Measurements from ENCODE around the gene AMPD3. TPM values are rescaled to one million over a fixed set of nuclear protein-coding genes. Genes with fewer than 3 reads are reported as not detected.

The AMPD3 gene
- total RNA-seq, 2 donors from 2014 or later = 21.6 to 28.8 TPM

DNA sequence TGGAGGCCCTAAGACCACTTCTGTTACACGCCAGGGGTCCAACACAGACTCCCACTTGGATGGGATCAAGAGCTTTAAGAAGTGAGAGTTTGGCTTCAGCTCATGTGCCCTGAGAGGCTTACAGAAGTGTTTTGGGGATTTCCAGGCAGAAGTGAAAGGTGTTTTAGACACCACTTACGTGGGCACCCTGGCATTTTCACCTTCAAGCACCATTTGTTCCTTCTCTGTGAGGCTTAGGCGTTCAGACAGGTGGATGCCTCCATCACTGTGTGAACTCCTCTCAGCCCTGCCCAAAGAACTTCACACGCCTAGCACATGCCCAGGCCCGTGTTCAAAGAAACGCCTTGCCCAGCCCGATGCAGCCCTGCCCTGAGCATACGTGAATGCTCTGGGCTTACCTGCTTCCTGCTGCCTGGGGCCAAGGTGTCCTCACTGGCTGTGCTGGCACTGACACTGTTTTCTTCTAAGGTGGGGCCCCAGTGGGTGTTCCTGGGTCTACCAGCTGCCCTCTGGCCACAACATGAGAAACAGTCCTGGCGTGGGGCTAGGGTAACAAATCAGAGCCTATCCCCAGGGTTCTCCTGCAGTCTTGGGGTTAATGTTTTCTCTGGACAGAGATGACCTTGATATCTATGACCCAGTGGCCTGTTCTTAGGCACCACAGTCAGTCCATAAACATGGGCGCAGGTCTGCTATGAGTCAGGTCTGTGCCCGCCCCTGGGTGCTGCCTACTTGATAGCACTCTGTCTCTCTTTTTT, 34.0 kb downstream of the AMPD3 start:
- Mint-ChIP-seq H3K27me3 (ENCODE audit: low read depth) (no peaks in the 10 kb centered on the region), H3K27ac (peak overlapping the region; percentile 45), H3K4me1 (ENCODE audit: low read depth) (peaks cover 30% of the 10 kb centered on the region), H3K9me3 (no peaks in the 10 kb centered on the region), H3K4me3 (peak overlapping the region in 1 of 2 donors; percentile 79), H3K36me3 (ENCODE audit: insufficient read depth in 2 of 2) (peaks cover 1 to 16% of the 10 kb centered on the region in 2 donors)
- peak; percentile 29 to 51 for ATAC-seq (replicated peaks in 1 of 2)
- DNase-seq = peak in 1 of 2 donors; percentile 5

DNA sequence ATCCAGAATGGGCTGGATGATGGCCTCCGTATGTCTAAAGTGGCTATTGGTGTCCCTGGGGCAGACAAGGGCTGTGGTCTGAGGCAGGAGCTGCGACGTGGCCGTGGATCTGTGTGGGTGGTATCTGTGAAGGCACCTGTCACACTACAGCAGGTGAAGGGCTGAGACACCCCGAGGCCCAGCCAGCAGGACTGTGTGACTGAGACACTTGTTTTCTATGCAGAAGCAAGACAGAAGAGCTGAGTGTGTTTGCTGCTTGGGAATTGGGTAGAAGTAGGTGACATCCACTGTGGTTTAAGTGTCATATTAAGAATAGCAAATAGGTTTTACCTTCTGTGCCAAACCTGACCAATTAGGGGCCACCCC, 35.0 kb downstream of the AMPD3 start:
- DNase-seq (no peak), ATAC-seq (replicated peaks in 1 of 2) (peak; percentile 52 to 61)
- Mint-ChIP-seq H3K4me3 (no peak overlapping the region), H3K9me3 (no peaks in the 10 kb centered on the region), H3K27ac (peak overlapping the region; percentile 24), H3K4me1 (ENCODE audit: low read depth) (peaks cover 30% of the 10 kb centered on the region), H3K36me3 (ENCODE audit: insufficient read depth in 2 of 2) (peaks cover 0 to 16% of the 10 kb centered on the region in 2 donors), H3K27me3 (ENCODE audit: low read depth) (no peaks in the 10 kb centered on the region)

DNA sequence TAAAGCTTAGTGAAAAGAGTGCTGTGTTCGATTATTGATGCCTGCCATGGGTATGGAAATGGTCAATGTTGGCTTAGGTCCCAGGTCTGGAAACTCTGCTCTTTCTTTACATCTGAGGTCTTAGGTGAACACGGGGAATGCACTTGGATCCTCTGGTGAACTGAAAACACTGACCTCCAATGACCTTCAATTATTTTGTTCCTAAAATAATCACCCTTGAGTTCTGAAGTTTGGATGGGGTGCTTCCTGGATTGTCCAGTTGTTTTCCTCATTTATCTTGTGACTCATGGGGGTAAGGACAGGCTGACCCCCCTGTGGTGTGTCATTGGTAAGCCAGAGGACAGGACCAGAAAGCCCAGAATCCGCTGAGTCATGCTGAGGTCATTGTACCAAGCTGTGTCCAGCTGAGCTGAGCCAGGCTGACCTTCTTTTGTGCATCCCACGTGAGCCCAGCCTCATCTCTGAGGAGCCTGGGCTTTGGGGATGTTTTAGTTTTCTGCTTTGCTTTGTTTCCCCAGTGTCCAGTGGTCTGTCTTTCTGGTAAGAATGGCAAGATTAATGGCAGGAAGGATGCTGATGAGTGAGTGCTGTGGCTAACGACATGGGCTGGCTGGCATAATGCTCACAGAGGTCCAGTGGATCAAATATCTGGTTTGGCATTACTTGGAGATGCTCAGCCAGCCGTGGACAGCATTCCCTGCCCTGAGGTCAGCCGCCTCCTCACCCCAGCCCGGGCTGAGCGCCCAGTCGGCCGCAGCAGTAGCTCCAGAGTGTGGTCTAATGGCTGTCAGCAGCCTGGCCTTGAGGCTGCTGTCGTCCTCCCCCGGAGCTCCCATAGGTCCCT, 35.6 kb downstream of the AMPD3 start:
- Mint-ChIP-seq H3K36me3 (ENCODE audit: insufficient read depth in 2 of 2) (peaks cover 0 to 16% of the 10 kb centered on the region in 2 donors), H3K4me1 (ENCODE audit: low read depth) (peaks cover 30% of the 10 kb centered on the region), H3K9me3 (no peaks in the 10 kb centered on the region), H3K4me3 (no peak overlapping the region), H3K27me3 (ENCODE audit: low read depth) (no peaks in the 10 kb centered on the region), H3K27ac (peak overlapping the region; percentile 24)
- DNase-seq (no peak), ATAC-seq (replicated peaks in 1 of 2) (no peak)

DNA sequence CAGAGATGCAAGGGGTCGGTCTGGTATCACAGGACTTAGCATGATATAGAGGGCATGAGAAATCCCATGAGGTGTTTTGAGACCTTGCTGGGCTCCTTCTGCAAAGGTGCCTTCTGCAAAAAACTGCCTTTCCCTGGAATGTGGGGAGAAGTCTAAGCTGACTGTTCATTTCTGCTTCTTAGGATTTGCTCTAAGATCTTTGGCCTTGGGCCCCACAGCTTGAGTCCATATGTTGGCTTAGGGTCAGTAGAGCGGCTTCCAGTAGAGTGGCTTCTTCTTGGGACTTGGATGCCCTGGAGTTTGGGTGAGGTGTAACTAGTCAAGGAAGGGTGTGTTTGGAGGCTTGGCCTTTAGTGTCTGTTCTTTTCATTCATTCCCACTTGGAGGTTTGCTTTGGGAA, 37.0 kb downstream of the AMPD3 start:
- ATAC-seq (replicated peaks in 1 of 2) (no peak), DNase-seq (no peak)
- Mint-ChIP-seq H3K4me1 (ENCODE audit: low read depth) (peaks cover 30% of the 10 kb centered on the region), H3K27me3 (ENCODE audit: low read depth) (no peaks in the 10 kb centered on the region), H3K9me3 (no peaks in the 10 kb centered on the region), H3K27ac (no peak overlapping the region), H3K36me3 (ENCODE audit: insufficient read depth in 2 of 2) (peaks cover 0 to 16% of the 10 kb centered on the region in 2 donors), H3K4me3 (no peak overlapping the region)

DNA sequence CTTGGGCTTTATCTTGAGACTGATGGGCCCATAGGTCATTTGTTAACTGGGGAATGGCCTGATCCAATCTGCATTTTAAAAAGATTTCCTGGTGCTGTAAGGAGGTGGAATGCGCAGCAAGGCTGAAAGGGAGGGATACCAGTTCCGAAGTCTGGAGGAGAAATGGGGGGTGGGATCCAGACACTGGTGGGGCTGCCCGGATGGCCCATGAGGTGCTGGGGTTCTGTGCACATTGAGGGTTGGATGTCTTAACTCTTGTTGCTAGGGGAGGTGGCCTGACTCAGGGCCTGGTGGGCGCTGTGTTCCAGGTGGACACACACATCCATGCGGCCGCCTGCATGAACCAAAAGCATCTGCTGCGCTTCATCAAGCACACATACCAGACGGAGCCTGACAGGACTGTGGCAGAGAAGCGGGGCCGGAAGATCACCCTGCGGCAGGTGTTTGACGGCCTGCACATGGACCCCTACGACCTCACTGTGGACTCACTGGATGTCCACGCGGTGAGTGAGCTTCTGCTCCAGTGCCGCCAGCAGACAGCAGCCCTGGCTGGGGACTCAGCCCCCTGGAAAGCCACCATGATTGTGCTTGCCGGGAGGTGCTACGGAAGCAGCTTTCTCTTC, 38.1 kb downstream of the AMPD3 start:
- no peaks in the 10 kb centered on the region for H3K9me3 Mint-ChIP-seq
- DNase-seq (no peak), ATAC-seq (replicated peaks in 1 of 2) (no peak)
- no peak overlapping the region for H3K4me3 Mint-ChIP-seq
- H3K27me3 Mint-ChIP-seq (ENCODE audit: low read depth) = no peaks in the 10 kb centered on the region
- H3K4me1 Mint-ChIP-seq (ENCODE audit: low read depth) = peaks cover 24% of the 10 kb centered on the region
- peaks cover 0 to 16% of the 10 kb centered on the region in 2 donors for H3K36me3 Mint-ChIP-seq (ENCODE audit: insufficient read depth in 2 of 2)
- no peak overlapping the region for H3K27ac Mint-ChIP-seq

DNA sequence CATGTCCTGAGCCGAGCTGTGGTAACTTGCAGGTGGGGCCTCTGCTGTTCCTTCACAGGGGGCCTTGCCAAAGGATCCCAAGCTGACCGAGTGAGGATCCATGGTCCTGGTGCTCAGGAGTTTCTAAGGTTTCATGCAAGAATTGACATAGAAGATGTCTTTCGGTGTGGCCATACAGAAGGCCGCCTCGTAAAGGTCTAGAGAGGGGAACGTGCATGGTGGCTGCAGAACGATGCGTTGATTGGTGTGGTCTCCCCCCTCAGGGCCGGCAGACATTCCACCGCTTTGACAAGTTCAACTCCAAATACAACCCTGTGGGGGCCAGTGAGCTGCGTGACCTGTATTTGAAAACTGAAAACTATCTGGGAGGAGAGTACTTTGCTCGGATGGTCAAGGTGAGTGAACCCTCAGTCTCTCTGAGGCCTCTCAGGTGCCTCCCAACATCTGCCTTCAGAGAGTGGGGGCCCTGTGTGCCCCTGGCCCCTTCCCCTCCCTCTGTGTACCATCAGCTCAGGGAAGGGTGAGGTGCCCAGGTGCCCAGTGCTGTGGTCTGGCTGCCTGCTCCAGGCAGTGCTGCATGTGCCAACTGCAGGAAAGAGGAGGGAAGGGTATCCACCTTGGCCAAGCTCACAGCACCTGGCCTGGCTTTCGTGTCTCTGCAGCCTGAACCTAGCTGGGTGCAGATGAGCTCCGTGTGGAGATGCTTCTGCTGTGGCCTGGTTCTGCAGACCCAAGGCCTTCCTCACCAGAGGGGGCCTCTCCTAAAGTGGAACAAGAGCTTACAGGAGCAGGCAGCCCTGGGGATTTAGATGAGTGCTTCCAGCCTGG, 39.8 kb downstream of the AMPD3 start:
- H3K27ac Mint-ChIP-seq = no peak overlapping the region
- H3K4me3 Mint-ChIP-seq = no peak overlapping the region
- ATAC-seq (replicated peaks in 1 of 2) (no peak), DNase-seq (no peak)
- peaks cover 0 to 15% of the 10 kb centered on the region in 2 donors for H3K36me3 Mint-ChIP-seq (ENCODE audit: insufficient read depth in 2 of 2)
- no peaks in the 10 kb centered on the region for H3K27me3 Mint-ChIP-seq (ENCODE audit: low read depth)
- H3K4me1 Mint-ChIP-seq (ENCODE audit: low read depth) = peaks cover 7% of the 10 kb centered on the region
- no peaks in the 10 kb centered on the region for H3K9me3 Mint-ChIP-seq

DNA sequence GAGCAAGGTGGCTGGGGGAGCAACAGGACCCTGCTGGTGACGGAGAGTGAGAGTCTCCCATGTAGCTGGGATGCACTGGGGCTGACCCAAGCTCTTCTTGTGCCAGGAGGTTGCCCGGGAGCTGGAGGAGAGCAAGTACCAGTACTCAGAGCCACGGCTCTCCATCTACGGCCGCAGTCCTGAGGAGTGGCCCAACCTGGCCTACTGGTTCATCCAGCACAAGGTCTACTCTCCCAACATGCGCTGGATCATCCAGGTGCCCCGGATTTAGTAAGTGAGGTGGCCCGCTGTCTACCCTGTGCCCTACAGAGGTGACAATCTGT, 40.4 kb downstream of the AMPD3 start:
- no peak for ATAC-seq (replicated peaks in 1 of 2)

DNA sequence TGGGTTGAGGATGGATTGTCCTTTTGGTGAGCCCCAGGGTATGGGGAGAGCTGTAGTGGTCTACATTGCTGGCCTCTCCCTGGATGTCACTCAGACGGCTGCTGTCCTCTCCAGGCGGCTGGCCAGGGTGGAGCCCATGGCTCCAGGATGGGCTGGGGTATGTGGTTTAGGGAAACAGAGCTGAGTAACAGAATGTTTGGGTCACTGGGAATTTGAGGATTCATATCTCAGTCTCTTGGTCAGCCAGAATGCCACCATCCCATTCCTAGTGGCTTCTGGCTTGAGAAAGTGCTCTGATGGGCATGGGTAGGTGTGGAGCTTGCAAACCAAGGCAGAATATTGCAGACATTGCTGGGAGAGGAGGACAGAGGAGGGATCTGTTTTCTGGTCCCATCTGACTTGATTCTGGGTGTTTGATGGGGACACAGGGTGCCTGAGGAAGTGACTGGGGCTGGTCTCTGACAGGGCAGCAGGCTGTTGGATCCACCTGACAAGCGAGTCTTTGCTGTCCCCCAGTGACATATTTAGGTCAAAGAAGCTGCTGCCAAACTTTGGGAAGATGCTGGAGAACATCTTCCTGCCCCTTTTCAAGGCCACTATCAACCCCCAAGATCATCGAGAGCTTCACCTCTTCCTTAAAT, 41.4 kb downstream of the AMPD3 start:
- Mint-ChIP-seq H3K4me3 (no peak overlapping the region), H3K4me1 (ENCODE audit: low read depth) (no peaks in the 10 kb centered on the region), H3K9me3 (no peaks in the 10 kb centered on the region), H3K27me3 (ENCODE audit: low read depth) (no peaks in the 10 kb centered on the region), H3K36me3 (ENCODE audit: insufficient read depth in 2 of 2) (peaks cover 6 to 9% of the 10 kb centered on the region in 2 donors), H3K27ac (peak overlapping the region; percentile 25)
- no peak for ATAC-seq (replicated peaks in 1 of 2)
- DNase-seq = no peak

More for the DNA sequence above, 40.4 kb downstream of the AMPD3 start:
- H3K4me3 Mint-ChIP-seq = no peak overlapping the region
- peaks cover 1% of the 10 kb centered on the region for H3K4me1 Mint-ChIP-seq (ENCODE audit: low read depth)
- H3K27ac Mint-ChIP-seq = no peak overlapping the region
- no peaks in the 10 kb centered on the region for H3K9me3 Mint-ChIP-seq
- no peaks in the 10 kb centered on the region for H3K27me3 Mint-ChIP-seq (ENCODE audit: low read depth)
- H3K36me3 Mint-ChIP-seq (ENCODE audit: insufficient read depth in 2 of 2) = peaks cover 4 to 11% of the 10 kb centered on the region in 2 donors
- DNase-seq = no peak

DNA sequence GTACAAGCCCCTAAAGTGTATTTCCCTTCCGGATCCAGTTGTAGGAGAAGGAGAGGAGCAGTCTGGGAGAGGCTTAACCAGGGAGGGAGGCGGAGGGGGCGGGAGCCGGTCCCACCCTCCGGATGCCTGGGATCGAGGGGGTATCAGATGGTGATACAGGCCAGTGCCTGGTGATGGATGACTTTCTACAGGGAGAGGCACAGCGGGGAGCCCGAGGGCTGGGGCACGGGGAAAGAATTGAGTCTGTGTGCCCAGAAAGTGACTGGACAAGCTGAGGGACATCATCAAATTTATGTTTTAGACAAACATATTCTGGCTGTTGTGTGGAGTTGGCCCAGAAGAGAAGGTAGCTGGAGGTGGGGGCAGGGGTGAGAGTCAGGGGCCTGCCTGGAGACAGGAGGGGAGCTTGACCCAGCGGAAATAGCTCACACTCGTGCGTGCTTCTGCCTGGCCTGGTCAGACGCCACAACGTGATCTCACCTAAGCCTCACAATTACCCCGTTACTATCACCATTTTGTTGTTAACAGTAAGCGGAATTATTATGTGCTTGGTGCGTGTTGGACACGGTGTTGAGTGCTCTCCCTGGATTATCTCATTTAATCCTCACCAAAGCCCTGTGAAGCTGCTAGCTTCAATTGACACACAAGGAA, 42.4 kb downstream of the AMPD3 start:
- Mint-ChIP-seq H3K36me3 (ENCODE audit: insufficient read depth in 2 of 2) (peaks cover 5 to 6% of the 10 kb centered on the region in 2 donors), H3K9me3 (no peaks in the 10 kb centered on the region), H3K4me1 (ENCODE audit: low read depth) (no peaks in the 10 kb centered on the region), H3K27me3 (ENCODE audit: low read depth) (no peaks in the 10 kb centered on the region), H3K27ac (no peak overlapping the region), H3K4me3 (no peak overlapping the region)
- DNase-seq = no peak
- ATAC-seq (replicated peaks in 1 of 2) = no peak

DNA sequence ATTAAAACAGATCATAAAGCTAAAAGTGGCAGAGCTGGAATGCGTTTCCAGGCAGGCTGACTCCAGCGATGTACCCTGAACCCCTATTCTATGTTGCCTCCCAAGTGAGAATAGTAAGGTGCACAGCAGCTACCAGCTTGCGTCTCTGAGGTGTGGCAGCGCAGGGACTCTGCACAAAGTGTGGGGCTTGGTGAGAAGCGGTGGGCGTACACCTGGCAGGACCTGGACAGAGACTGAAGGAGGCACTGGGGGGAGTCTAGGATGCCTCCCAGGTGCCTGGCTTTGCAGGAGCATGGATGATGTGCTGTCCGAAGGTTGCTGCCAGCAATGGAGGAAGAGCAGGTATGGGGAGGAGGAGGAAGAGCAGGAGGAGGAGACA, 42.9 kb downstream of the AMPD3 start:
- ATAC-seq (replicated peaks in 1 of 2) (no peak), DNase-seq (no peak)
- no peak overlapping the region for H3K27ac Mint-ChIP-seq
- peaks cover 3 to 6% of the 10 kb centered on the region in 2 donors for H3K36me3 Mint-ChIP-seq (ENCODE audit: insufficient read depth in 2 of 2)
- no peaks in the 10 kb centered on the region for H3K27me3 Mint-ChIP-seq (ENCODE audit: low read depth)
- no peaks in the 10 kb centered on the region for H3K9me3 Mint-ChIP-seq
- H3K4me3 Mint-ChIP-seq = no peak overlapping the region
- no peaks in the 10 kb centered on the region for H3K4me1 Mint-ChIP-seq (ENCODE audit: low read depth)

DNA sequence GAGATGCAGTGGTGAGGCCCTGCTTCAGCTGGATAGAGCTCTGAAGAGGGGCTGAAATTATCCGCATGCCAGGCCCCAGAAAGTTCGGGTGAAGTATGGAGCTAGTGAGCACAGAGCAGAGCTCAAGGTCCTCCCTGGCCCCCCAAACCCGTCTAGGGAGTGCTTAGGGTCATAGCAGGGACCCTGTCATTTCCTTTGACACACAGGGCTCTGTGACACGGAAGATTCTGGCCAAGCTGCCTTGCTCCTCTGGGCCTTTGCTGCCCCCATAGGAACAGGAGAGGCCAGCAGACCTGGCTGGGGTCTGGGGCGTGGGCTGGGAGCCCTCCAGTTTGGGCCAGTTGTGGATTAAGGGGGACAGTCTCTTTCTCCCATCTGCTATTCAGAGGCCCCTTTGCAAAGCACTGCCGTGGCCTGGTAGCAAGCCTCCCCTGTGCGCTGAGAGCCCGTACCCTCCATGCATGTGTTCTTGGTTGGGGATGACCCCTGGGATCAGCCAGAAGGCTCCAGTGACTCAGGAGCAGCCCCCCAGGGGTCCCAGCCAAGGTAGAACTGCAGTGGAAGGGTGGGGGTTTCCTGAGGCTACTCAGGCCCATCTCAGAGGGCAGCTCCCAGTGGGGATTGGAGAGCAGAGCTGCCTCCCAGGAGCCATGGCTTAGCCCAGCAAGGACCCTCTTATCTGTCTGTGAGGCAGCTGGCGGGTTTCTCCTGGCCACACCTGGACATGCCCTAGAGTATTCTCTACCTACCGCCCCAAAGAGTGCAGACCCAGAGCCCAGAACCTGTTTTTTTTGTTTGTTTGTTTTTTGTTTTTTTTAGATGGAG, 43.6 kb downstream of the AMPD3 start:
- Mint-ChIP-seq H3K4me1 (ENCODE audit: low read depth) (no peaks in the 10 kb centered on the region), H3K27ac (no peak overlapping the region), H3K36me3 (ENCODE audit: insufficient read depth in 2 of 2) (peaks cover 3 to 6% of the 10 kb centered on the region in 2 donors), H3K9me3 (no peaks in the 10 kb centered on the region), H3K27me3 (ENCODE audit: low read depth) (no peaks in the 10 kb centered on the region), H3K4me3 (no peak overlapping the region)
- ATAC-seq (replicated peaks in 1 of 2) (no peak), DNase-seq (no peak)
